Neural progenitor cell (in vitro differentiated cells): ENCODE measurements around the gene COX19. TPM values are rescaled to one million over a fixed set of nuclear protein-coding genes. Genes with fewer than 3 reads are reported as not detected.

Experiments used
- DNase-seq: peaks from one replicate; pipeline ENCODE4 v3.0.0-alpha.2; 2016; ENCODE audit warnings: low spot score
- H2AFZ ChIP-seq: fragments of 200-600 bp; sonication (generic); replicated peaks from 2 replicates; pipeline ENCODE4 v1.6.1; 2016; ENCODE audit warnings: antibody characterized with exemption
- H3F3A ChIP-seq: fragments of 200-600 bp; sonication (generic); 2 replicates; pipeline ENCODE4 v1.6.1; 2016; ENCODE audit warnings: antibody characterized with exemption, low read depth
- H3K27ac ChIP-seq: fragments of 200-600 bp; sonication (generic); 2 replicates; pipeline ENCODE4 v1.5.1; 2016; ENCODE audit warnings: mild to moderate bottlenecking
- H3K27me3 ChIP-seq: fragments of 200-600 bp; sonication (generic); 2 replicates; pipeline ENCODE4 v1.6.1; 2016; ENCODE audit warnings: mild to moderate bottlenecking, moderate library complexity
- H3K36me3 ChIP-seq: fragments of 200-600 bp; sonication (generic); 2 replicates; pipeline ENCODE4 v1.5.1; 2016
- H3K4me1 ChIP-seq: fragments of 200-600 bp; sonication (generic); 2 replicates; pipeline ENCODE4 v1.6.1; 2016; ENCODE audit warnings: mixed run types
- H3K4me2 ChIP-seq: fragments of 200-600 bp; sonication (generic); 2 replicates; pipeline ENCODE4 v1.6.1; 2016
- H3K4me3 ChIP-seq: fragments of 200-600 bp; sonication (generic); 2 replicates; pipeline ENCODE4 v1.5.1; 2016
- H3K79me2 ChIP-seq: fragments of 200-600 bp; sonication (generic); 2 replicates; pipeline ENCODE4 v1.6.1; 2016; ENCODE audit warnings: low read depth
- H3K9ac ChIP-seq: fragments of 200-600 bp; sonication (generic); 2 replicates; pipeline ENCODE4 v1.6.1; 2016
- H3K9me3 ChIP-seq: fragments of 200-600 bp; sonication (generic); 2 replicates; pipeline ENCODE4 v1.5.1; 2016; ENCODE audit warnings: low read depth
- H4K20me1 ChIP-seq: fragments of 200-600 bp; sonication (generic); 2 replicates; pipeline ENCODE4 v1.6.1; 2016; ENCODE audit warnings: low read depth
- H3K27ac Mint-ChIP-seq: 3 replicates; pipeline ENCODE4 v1.8.0; 2021; ENCODE audit warnings: mixed read lengths
- H3K27me3 Mint-ChIP-seq: 2 replicates; pipeline ENCODE4 v1.8.0; 2022; ENCODE audit warnings: low read depth, mild to moderate bottlenecking, inconsistent platforms, moderate library complexity, mixed read lengths; ENCODE audit not compliant: insufficient read depth
- H3K36me3 Mint-ChIP-seq: 3 replicates; pipeline ENCODE4 v1.8.0; 2021; ENCODE audit warnings: mixed read lengths
- H3K4me1 Mint-ChIP-seq: 3 replicates; pipeline ENCODE4 v1.8.0; 2021; ENCODE audit warnings: mixed read lengths
- H3K4me3 Mint-ChIP-seq: 3 replicates; pipeline ENCODE4 v1.8.0; 2021; ENCODE audit warnings: mild to moderate bottlenecking, moderate library complexity, mixed read lengths
- H3K9me3 Mint-ChIP-seq: 3 replicates; pipeline ENCODE4 v1.8.0; 2020; ENCODE audit warnings: mixed read lengths
- EZH2 ChIP-seq: fragments of 200-600 bp; sonication (generic); IDR thresholded peaks from 2 replicates; pipeline ENCODE4 v1.6.1; 2017; ENCODE audit warnings: antibody characterized with exemption, mild to moderate bottlenecking, moderate library complexity
- EZH2phosphoT487 ChIP-seq: fragments of 200-600 bp; sonication (generic); IDR thresholded peaks from 2 replicates; pipeline ENCODE4 v1.6.1; 2017; ENCODE audit warnings: antibody characterized with exemption
- total RNA-seq: library from RNA; depleted of rRNA; stranded (reverse); fragments of >200 nt; gene quantifications from 2 replicates; pipeline ENCODE4 v1.2.3, GENCODE V29; 2015; ENCODE audit warnings: low replicate concordance
- TF ChIP-seq, protein P1 (sequence below): fragments of 200-600 bp; sonication (generic); IDR thresholded peaks from 2 replicates; pipeline ENCODE4 v1.5.1; 2017; ENCODE audit warnings: antibody characterized with exemption, mild to moderate bottlenecking

The COX19 gene
- total RNA-seq, 1 donor from 2014 or later = 15.1 TPM

- DNase-seq = no peak
- Histone ChIP-seq H2AFZ (no peak overlapping the region), H3K9me3 (no peaks in the 10 kb centered on the region), H3K4me2 (no peak overlapping the region), H3K4me1 (no peaks in the 10 kb centered on the region), H3K27ac (no peak overlapping the region), H3K79me2 (no peaks in the 10 kb centered on the region), H3F3A (no peaks in the 10 kb centered on the region), H3K27me3 (no peaks in the 10 kb centered on the region), H3K4me3 (no peak overlapping the region), H3K9ac (no peak overlapping the region), H3K36me3 (no peaks in the 10 kb centered on the region), H4K20me1 (no peaks in the 10 kb centered on the region)
- Mint-ChIP-seq H3K27me3 (peaks cover 3% of the 10 kb centered on the region), H3K4me1 (peaks cover 16% of the 10 kb centered on the region), H3K36me3 (no peaks in the 10 kb centered on the region), H3K27ac (peak overlapping the region; percentile 63), H3K9me3 (no peaks in the 10 kb centered on the region), H3K4me3 (no peak overlapping the region)
- TF ChIP-seq EZH2phosphoT487 = no peak
- TF ChIP-seq, protein P1, sequence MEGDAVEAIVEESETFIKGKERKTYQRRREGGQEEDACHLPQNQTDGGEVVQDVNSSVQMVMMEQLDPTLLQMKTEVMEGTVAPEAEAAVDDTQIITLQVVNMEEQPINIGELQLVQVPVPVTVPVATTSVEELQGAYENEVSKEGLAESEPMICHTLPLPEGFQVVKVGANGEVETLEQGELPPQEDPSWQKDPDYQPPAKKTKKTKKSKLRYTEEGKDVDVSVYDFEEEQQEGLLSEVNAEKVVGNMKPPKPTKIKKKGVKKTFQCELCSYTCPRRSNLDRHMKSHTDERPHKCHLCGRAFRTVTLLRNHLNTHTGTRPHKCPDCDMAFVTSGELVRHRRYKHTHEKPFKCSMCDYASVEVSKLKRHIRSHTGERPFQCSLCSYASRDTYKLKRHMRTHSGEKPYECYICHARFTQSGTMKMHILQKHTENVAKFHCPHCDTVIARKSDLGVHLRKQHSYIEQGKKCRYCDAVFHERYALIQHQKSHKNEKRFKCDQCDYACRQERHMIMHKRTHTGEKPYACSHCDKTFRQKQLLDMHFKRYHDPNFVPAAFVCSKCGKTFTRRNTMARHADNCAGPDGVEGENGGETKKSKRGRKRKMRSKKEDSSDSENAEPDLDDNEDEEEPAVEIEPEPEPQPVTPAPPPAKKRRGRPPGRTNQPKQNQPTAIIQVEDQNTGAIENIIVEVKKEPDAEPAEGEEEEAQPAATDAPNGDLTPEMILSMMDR = no peak
- TF ChIP-seq EZH2 = no peak
Measured at GRCh38 chr7:920351-921070, 54.8 kb downstream of the COX19 start.

DNA sequence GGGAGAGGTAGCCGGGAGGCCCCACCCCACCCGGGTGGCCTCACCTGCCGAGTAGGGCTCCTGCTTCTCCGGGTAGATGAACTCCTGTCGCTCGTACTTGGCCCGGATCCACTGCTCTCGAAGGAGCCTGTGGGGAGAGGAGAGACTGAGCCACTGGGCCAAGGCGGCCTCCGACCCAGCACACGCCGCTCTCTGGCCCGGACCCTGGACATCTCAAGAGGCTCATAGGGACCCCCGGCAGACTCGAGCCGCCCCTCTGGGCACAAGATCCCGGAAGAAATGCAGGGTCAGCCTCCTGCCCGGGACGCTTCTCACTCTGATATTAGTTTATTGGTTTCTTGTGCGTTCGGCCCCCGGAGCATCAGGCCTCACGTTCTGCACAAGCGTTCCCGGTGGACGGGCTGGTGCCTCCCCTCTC is 55.4 kb downstream of the COX19 start:
- H3K27me3 Mint-ChIP-seq = peaks cover 7% of the 10 kb centered on the region
- H3K4me3 Mint-ChIP-seq = no peak overlapping the region

DNA sequence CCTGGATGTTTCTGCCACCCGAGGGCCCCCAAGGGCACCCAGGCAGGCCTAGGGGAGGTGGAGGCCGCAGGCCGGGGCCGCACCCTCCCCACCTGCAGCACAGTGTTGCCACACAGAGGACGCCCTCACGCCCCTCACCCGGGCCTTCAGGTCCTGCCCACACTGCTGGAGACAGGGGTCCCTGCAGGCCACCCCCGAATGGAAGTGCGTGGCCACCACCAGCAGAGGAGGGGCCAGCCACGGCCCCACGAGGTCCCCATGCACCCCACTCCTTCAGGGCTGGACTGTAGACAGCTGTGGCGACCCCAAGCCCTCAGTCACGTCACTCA is 56.3 kb downstream of the COX19 start:
- Histone ChIP-seq H3K4me3 (no peak overlapping the region), H3F3A (no peaks in the 10 kb centered on the region), H3K36me3 (no peaks in the 10 kb centered on the region), H3K4me2 (no peak overlapping the region), H3K4me1 (no peaks in the 10 kb centered on the region), H3K9ac (no peak overlapping the region), H3K27ac (no peak overlapping the region), H3K9me3 (no peaks in the 10 kb centered on the region), H2AFZ (no peak overlapping the region), H3K79me2 (no peaks in the 10 kb centered on the region), H3K27me3 (no peaks in the 10 kb centered on the region), H4K20me1 (no peaks in the 10 kb centered on the region)
- TF ChIP-seq EZH2phosphoT487 (no peak), EZH2 (no peak)
- TF ChIP-seq, protein P1 = no peak
- Mint-ChIP-seq H3K9me3 (no peaks in the 10 kb centered on the region), H3K27me3 (peaks cover 7% of the 10 kb centered on the region), H3K36me3 (no peaks in the 10 kb centered on the region), H3K4me1 (peaks cover 22% of the 10 kb centered on the region), H3K27ac (no peak overlapping the region), H3K4me3 (no peak overlapping the region)
- DNase-seq = no peak

More for the DNA sequence above, 55.4 kb downstream of the COX19 start:
- Histone ChIP-seq H3K4me1 (no peaks in the 10 kb centered on the region), H3K36me3 (no peaks in the 10 kb centered on the region), H4K20me1 (no peaks in the 10 kb centered on the region), H3K4me3 (no peak overlapping the region), H2AFZ (no peak overlapping the region), H3F3A (no peaks in the 10 kb centered on the region), H3K27ac (no peak overlapping the region), H3K27me3 (no peaks in the 10 kb centered on the region), H3K4me2 (no peak overlapping the region), H3K79me2 (no peaks in the 10 kb centered on the region), H3K9me3 (no peaks in the 10 kb centered on the region), H3K9ac (no peak overlapping the region)
- Mint-ChIP-seq H3K27ac (no peak overlapping the region), H3K36me3 (no peaks in the 10 kb centered on the region), H3K9me3 (no peaks in the 10 kb centered on the region), H3K4me1 (peaks cover 22% of the 10 kb centered on the region)
- no peak for TF ChIP-seq EZH2phosphoT487
- TF ChIP-seq, protein P1 = no peak
- TF ChIP-seq EZH2 = no peak
- no peak for DNase-seq
